Immature natural killer cell (primary cell): ENCODE data around the gene ASPSCR1. TPM values are rescaled to one million over a fixed set of nuclear protein-coding genes. Genes with fewer than 3 reads are reported as not detected.
A peak's percentile ranks its signal among the peaks of the same experiment; 100 is the strongest.

Experiments
- DNase-seq, 3 donors: peaks; one replicate each; pipeline ENCODE4 v3.0.0; 2022; ENCODE audit warnings: mixed read lengths in 1 of 3
- H3K27ac Mint-ChIP-seq, 6 donors: one replicate each; pipeline ENCODE4 v1.8.0; 2020; ENCODE audit warnings: mixed read lengths in 6 of 6, mild to moderate bottlenecking in 5 of 6, inconsistent platforms in 4 of 6, moderate library complexity in 3 of 6
- H3K27me3 Mint-ChIP-seq, 3 donors: one replicate each; pipeline ENCODE4 v1.8.0; 2020 to 2021; ENCODE audit warnings: low read depth in 3 of 3, mild to moderate bottlenecking in 3 of 3, mixed read lengths in 3 of 3, moderate library complexity in 3 of 3, inconsistent platforms in 1 of 3
- H3K36me3 Mint-ChIP-seq, 3 donors: one replicate each; pipeline ENCODE4 v1.8.0; 2020; ENCODE audit warnings: mixed read lengths in 3 of 3, inconsistent platforms in 2 of 3, mild to moderate bottlenecking in 2 of 3
- H3K4me1 Mint-ChIP-seq, 2 donors: one replicate each; pipeline ENCODE4 v1.8.0; 2020; ENCODE audit warnings: inconsistent platforms in 2 of 2, mild to moderate bottlenecking in 2 of 2, mixed read lengths in 2 of 2, moderate library complexity in 1 of 2
- H3K4me3 Mint-ChIP-seq, 5 donors: one replicate each; pipeline ENCODE4 v1.8.0; 2020; ENCODE audit warnings: mild to moderate bottlenecking in 5 of 5, mixed read lengths in 5 of 5, inconsistent platforms in 3 of 5, moderate library complexity in 3 of 5
- H3K9me3 Mint-ChIP-seq, 6 donors: one replicate each; pipeline ENCODE4 v1.8.0; 2020; ENCODE audit warnings: mild to moderate bottlenecking in 6 of 6, mixed read lengths in 6 of 6, inconsistent platforms in 4 of 6, moderate library complexity in 3 of 6
- polyA plus RNA-seq, 3 donors: library from polyadenylated mRNA; unstranded; fragments of 300-500 nt; fragmentation: Illumina TruSeq; gene quantifications; one replicate each; pipeline ENCODE4 v1.2.3, GENCODE V29; 2021

The ASPSCR1 gene
- polyA plus RNA-seq, 3 donors from 2014 or later, result 21.1 to 32.9 (median 31.3) TPM

DNA sequence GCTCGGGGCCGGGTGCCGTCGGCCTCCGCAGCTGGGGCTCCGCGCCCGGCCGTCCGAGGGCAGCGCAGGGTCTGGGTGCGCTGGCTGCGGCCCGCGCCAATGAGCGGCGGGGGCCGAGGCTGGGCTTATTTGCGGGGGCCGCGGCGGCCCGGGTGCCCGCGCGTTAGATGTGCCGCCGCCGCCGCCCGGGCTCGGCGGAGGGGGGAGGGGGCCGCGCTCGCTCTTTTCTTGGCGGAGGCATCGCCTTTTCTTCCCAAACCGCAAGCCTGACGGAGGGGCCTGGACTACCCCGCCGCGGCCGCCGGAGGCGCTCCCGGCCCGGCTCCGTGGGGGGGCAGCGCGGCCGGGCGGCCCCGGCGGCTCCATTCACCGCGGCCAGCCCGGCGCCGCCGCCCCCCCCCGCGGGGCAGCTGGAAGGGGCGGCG lies 16.3 kb upstream of the ASPSCR1 start, which contains the start of gene NOTUM:
TSS of gene NOTUM (minus strand) at position 101 of the 425 bp plus-strand sequence. CDS start 278 bp downstream, outside the sequence.
- peaks cover 16 to 19% (median 17%) of the 10 kb centered on the region in 3 donors for H3K27me3 Mint-ChIP-seq
- no peak for DNase-seq
- H3K36me3 Mint-ChIP-seq, result no peaks in the 10 kb centered on the region
- H3K4me1 Mint-ChIP-seq, result peaks cover 0 to 9% of the 10 kb centered on the region in 2 donors
- no peaks in the 10 kb centered on the region for H3K9me3 Mint-ChIP-seq
- H3K27ac Mint-ChIP-seq, result no peak within 1 kb of the TSS
- no peak within 1 kb of the TSS for H3K4me3 Mint-ChIP-seq

DNA sequence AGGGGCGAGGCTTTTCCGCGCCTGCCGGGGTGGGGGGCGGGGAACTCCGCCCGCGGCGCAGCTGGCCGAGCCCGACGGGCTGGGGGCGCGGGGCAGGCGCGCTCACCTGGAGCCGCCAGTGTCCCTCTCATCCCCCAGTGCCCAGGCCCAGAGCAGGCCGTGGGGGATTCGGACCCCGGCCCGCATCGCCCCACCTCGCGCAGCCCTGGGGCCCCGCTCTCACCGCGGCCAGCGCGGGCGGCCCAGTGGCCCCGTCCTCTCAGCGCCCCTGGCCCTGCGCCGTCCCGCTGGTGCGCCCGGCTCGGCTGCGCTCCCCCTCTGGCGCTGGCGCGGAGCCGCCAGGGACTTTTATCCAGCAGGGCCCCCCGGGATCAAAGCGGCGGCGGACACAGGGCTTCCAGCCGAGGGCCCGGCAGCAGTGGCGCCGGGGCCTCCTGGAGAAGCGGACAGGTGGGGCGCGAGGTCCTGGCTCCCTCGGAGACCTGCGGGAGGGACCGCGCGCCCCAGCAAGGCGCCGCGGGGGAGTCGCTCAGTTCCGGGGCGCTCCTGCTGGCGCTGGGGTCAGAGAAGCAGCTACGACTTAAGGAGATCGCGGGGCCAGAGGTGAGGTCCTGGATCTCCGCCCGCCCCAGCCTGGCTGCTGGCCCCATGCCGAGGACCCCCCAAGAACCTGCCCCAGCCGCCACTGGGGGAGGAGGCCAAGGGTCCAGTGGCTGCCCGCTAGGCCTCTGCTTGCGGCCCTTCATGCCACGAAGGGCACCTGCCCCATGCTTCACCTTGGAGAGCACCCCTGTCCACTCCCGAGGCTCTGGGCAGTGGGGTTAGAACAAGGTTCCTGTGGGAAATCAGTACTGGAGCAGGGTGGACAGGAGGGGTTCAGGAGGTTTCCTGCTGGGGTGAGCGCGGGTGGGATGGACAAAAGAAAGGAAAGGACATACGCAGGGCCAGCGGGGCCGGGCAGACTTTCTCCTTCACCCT lies 15.6 kb upstream of the ASPSCR1 start:
- no peak overlapping the region for H3K27ac Mint-ChIP-seq
- H3K27me3 Mint-ChIP-seq, result peaks cover 16 to 18% (median 18%) of the 10 kb centered on the region in 3 donors
- no peaks in the 10 kb centered on the region for H3K36me3 Mint-ChIP-seq
- peak overlapping the region in 3 of 5 donors; percentile 38 to 70 (median 56) for H3K4me3 Mint-ChIP-seq
- no peak for DNase-seq
- H3K4me1 Mint-ChIP-seq, result peaks cover 0 to 9% of the 10 kb centered on the region in 2 donors
- H3K9me3 Mint-ChIP-seq, result no peaks in the 10 kb centered on the region

DNA sequence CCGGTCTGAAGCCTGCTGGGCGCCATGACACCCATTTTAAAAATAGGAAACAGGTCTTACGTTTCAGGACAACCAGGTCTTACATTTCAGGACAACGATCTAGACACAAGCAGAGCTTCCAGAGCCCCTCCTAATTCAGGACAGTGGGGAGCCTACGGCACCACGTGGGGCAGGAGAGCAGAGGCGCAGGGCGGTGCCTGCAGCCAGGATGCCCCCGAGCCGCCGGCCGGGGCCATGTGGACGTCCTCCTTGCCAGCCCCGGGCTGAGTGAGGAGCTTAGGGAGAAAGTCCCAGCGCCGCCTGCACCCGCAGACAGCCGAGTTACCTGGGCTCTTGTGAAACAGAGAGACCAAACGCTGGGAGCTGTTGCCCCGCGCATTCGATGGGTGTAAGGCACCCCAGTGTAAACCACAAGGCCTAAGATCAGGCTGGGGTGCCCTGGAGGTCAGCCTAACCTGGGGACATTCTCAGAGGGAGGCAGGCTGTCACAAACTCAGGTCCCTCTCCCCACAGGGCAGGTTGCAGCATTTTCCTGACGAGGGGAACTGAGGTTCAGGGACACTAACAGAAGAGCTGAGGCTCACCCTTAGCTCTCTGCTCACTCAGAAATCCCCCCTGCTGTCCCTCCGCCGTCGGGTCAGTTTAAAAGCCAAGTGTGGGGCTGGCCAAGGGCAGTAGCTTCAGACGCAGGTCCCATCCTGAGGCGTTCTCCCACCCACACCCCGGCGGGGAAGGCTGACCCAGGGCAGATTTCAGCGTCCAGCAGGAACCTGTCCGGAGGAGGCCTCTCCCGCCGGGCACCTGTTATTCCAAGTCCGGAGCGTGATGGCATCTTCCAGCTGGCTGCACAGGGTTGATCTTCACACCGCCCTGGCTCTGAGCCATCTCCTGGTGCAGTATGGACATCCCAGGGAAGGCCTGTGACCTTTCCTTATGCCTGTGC lies 14.7 kb upstream of the ASPSCR1 start:
- Mint-ChIP-seq H3K36me3 (no peaks in the 10 kb centered on the region), H3K4me3 (peak overlapping the region in 3 of 5 donors; percentile 38 to 70 (median 56)), H3K9me3 (no peaks in the 10 kb centered on the region), H3K4me1 (peaks cover 0 to 9% of the 10 kb centered on the region in 2 donors), H3K27ac (no peak overlapping the region), H3K27me3 (peaks cover 16 to 18% (median 18%) of the 10 kb centered on the region in 3 donors)
- DNase-seq, result no peak

DNA sequence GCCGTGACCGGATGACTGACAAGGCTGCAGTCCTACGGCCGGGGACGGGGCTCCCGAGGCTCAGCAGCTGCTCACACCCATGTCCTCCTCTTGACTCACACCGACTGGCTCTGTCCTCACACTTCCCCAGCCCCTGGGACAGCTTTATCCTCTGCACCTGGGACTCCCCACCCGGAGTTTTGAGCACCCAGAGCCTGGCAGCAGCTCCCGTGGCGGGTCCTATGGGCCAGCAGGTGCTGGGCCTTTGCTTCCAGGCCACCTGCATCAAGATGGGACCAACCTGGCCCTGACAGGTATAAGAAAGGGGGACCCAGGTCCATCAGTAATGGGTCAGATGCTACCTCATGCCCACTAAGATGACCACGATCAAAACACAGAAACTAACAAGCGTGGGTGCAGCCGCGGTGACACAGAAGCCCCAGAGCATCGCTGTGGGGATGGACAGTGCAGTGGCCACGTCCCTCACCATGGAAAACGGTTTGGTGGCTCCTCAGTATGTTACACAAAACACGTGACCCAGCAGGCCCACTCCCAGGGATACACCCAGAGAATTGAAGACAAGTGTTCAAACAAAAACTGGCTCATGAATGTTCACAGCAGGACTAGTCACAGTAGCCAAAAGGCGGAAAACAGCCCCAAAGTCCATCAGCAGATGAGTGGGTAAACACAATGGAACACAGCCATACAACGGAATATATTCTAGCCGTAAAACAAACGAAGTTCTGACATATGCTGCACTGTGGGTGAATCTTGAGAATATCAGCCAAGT lies 13.2 kb upstream of the ASPSCR1 start:
- Mint-ChIP-seq H3K27me3 (peaks cover 6 to 15% (median 12%) of the 10 kb centered on the region in 3 donors), H3K4me1 (peaks cover 0 to 6% of the 10 kb centered on the region in 2 donors), H3K27ac (no peak overlapping the region), H3K9me3 (no peaks in the 10 kb centered on the region), H3K4me3 (no peak overlapping the region), H3K36me3 (no peaks in the 10 kb centered on the region)
- no peak for DNase-seq

DNA sequence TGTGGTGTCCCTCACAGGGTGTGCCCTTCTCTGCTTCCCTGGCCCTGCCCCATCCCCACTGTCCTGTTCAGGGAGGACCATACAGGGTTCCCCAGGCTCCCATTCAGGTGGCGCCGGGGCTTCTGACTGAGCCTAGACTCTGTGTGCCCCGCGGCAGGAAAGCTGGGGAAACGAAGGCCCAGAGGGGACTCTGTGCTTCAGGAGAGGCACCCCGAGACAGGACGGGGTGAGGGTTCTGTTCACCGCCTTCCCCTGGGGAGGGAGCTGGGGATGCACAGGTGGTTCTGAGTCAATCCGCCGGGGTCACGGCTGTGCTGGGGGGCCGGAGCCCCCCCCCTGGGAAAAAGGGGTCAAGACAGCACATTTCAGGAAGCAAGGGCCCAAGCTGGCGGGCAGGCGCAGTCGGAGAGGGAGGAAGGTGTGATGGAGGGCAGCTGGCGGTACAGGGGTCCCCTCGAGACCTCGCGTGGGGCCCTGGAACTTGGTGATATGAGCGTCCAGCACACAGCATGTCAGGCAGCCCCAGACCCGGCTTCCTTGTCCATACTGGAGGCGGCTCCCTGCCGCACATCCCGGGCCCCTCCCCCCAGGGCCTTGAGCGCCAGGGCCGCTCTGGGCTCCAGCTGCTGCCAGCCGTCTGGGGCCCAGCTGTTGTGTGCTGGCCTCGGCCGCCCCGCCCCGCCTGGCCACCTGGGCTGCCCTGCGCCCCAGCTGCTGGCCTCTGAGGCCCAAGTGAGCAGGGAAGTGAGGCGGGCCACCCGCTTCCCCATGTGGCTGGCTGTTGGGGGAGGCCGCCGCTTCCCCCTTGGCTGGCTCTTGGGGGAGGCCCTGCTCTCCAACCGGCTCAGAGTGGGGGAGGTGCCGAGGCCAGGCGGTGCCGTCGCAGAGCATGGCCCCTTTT lies 10.8 kb upstream of the ASPSCR1 start:
- Mint-ChIP-seq H3K36me3 (no peaks in the 10 kb centered on the region), H3K9me3 (no peaks in the 10 kb centered on the region), H3K27ac (no peak overlapping the region), H3K4me1 (peaks cover 0 to 6% of the 10 kb centered on the region in 2 donors), H3K4me3 (no peak overlapping the region), H3K27me3 (peaks cover 6 to 15% (median 12%) of the 10 kb centered on the region in 3 donors)
- no peak for DNase-seq

DNA sequence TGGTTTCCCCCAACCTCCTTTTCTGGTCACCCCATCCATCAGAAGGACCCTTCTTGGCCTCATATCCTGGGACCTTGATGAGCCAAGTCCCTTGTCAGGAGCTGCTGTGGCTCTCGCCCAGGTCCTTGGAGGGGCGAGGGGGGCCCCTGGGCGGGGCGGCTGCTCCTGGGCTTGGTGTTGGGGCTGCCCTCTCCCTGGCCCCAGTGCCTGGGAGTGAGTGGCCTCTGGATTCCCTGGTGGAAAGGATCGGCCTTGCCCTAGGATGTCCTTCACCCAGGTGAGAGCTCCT lies 10.2 kb upstream of the ASPSCR1 start:
- no peaks in the 10 kb centered on the region for H3K9me3 Mint-ChIP-seq
- no peak overlapping the region for H3K27ac Mint-ChIP-seq

DNA sequence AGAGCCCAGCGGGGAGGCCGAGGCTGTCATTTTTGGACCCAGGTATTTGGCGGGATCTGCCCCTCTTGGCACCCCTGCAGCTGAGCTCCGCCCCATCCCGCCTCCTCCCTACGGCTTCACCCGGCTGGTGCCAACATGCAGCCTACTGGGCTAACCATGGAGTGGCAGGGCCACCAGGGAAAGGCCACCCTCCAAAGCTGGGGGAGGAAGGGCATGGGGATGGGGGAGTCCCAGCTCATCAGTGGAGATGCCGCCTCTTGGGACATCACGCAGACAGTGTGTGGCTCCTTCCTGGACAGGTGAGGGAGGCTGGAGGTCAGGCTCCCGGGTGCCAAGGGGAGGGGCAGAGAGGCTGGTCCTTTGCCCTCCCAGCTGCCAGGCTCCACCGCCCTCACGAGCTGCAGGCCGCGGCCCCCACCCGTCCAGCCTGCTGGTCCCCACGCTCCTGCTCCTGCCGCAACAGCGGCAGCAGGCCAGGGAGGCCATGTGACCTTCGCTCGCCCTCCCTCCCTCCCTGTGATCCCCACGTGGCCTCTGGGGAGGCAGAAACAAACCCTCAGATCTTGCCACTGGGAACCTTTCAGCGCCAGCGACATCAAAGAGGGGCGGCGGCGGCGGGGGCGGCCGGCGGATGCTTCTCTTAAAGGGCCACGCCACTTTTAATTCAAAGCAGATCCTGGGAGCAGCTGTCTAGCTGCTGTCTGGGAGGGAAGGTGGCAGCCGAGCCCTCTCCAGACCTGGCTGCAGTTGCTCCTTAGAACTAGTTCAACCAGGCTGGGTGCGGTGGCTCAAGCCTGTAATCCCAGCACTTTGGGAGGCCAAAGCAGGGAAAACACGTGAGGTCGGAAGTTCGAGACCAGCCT lies 9.7 kb upstream of the ASPSCR1 start:
- Mint-ChIP-seq H3K27ac (peak overlapping the region in 1 of 6 donors; percentile 50), H3K4me3 (peak overlapping the region; percentile 3 to 51 (median 33))

More for the DNA sequence above, 10.2 kb upstream of the ASPSCR1 start:
- Mint-ChIP-seq H3K36me3 (peaks cover 0 to under 1% (median 0%) of the 10 kb centered on the region in 3 donors), H3K4me3 (no peak overlapping the region), H3K4me1 (peaks cover 0 to 6% of the 10 kb centered on the region in 2 donors), H3K27me3 (peaks cover 6 to 14% (median 12%) of the 10 kb centered on the region in 3 donors)
- DNase-seq, result no peak

DNA sequence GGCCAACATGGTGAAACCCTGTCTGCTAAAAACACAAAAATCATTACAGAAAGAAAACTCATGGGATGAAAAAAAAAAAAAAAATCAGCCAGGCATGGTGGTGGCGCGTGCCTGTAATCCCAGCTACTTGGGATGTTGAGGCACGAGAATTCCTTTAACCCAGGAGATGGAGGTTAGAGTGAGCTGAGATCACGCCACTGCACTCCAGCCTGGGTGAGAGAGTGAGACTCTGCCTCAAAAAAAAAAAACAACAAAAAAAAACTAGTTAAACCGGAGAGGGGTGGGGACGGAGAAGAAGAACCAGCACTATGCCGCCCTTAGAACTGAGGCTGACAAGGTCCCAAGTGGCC lies 9.1 kb upstream of the ASPSCR1 start:
- peaks cover 0 to 3% of the 10 kb centered on the region in 2 donors for H3K4me1 Mint-ChIP-seq
- no peaks in the 10 kb centered on the region for H3K9me3 Mint-ChIP-seq
- no peak for DNase-seq
- peak overlapping the region in 2 of 5 donors; percentile 18 to 33 for H3K4me3 Mint-ChIP-seq
- H3K36me3 Mint-ChIP-seq, result peaks cover 0 to 4% (median 0%) of the 10 kb centered on the region in 3 donors
- H3K27ac Mint-ChIP-seq, result no peak overlapping the region
- peaks cover 3 to 8% (median 4%) of the 10 kb centered on the region in 3 donors for H3K27me3 Mint-ChIP-seq

More for the DNA sequence above, 9.7 kb upstream of the ASPSCR1 start:
- Mint-ChIP-seq H3K4me1 (peaks cover 0 to 3% of the 10 kb centered on the region in 2 donors), H3K9me3 (no peaks in the 10 kb centered on the region), H3K27me3 (peaks cover 4 to 11% (median 7%) of the 10 kb centered on the region in 3 donors), H3K36me3 (peaks cover 0 to 4% (median 0%) of the 10 kb centered on the region in 3 donors)
- peak; percentile 51 to 57 (median 52) for DNase-seq

DNA sequence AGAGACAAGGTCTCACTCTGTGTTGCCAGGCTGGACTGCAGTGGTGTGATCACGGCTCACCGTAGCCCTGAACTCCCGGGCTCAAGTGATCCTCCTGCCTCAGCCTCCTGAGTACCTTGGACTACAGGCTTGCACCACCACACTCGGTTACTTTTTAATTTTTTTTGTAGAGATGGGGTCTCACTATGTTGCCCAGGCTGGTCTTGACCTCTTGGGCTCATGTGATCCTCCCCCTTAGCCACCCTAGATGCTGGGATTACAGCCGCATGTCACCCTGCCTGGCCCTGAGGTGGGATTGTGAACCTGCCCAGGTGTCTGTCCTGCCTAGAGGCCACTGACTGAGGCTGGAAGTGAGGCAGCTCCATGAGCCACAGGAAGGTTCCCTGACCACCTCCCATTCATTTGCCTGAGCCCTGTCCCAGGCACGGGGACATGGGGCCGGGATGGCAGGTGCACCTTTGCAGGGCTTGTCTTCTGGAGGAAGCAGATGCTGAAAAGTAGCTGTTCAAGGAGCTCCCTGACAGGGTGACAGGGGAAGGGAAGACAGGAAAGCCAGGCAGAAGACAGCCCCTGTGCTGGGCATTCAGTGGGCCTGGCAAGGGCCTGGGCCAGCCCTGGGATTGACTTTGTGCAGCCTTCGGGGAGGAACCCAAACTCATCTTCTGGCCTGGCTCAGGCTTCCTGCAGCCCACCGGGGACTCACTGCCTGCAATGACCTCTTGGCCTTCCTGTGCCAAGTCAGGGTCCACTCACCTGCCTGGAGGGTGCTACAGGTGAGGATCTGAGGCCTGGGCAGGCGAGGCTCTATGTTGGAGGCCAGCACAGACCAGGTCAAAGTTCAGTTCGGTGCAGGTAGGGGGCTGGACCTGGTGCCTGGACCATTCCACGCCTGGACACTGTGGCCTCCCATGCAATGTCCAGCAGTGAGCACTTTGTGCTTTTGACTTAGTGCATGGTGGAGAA lies 8.3 kb upstream of the ASPSCR1 start:
- Mint-ChIP-seq H3K4me3 (peak overlapping the region in 1 of 5 donors; percentile 39), H3K4me1 (peaks cover 0 to 3% of the 10 kb centered on the region in 2 donors), H3K9me3 (no peaks in the 10 kb centered on the region), H3K27ac (no peak overlapping the region), H3K36me3 (peaks cover 0 to 4% (median 0%) of the 10 kb centered on the region in 3 donors), H3K27me3 (peaks cover 0 to 7% (median 3%) of the 10 kb centered on the region in 3 donors)
- DNase-seq, result no peak

DNA sequence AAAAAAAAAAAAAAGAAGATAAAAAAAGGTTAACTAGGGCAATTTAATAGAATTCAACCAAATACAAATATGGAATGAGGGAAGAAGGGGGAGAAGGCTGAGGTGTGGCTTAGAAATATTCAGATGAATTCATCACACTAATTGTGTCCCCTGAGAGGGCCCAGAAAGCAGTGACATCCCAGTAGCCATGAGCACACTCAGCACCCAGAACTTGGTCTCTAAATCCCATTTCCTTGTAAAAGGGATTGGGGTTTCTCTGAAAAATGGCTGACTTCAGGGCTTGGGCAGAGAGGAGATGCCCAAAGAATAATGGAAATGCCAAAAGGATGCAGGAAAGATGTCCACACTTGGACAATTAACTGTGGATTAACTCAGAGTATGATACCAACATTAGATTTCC lies 4.0 kb upstream of the ASPSCR1 start:
- DNase-seq, result no peak
- Mint-ChIP-seq H3K9me3 (peaks cover 0 to 2% (median 0%) of the 10 kb centered on the region in 6 donors), H3K36me3 (peaks cover 0 to 4% (median 0%) of the 10 kb centered on the region in 3 donors), H3K27ac (no peak overlapping the region), H3K4me1 (peaks cover 8 to 9% of the 10 kb centered on the region in 2 donors), H3K27me3 (peaks cover 3 to 15% (median 7%) of the 10 kb centered on the region in 3 donors), H3K4me3 (no peak overlapping the region)
